COR-L47 (cell line): Measurements from ENCODE around the gene CSNK2A2.

ENCODE experiments used
- DNase-seq: peaks from one replicate; lab custom pipeline; 2025; lab: John Stamatoyannopoulos, UW

CSNK2A2 gene

GRCh38 chr16:58138852-58139251 is 59.1 kb downstream of the CSNK2A2 start:
- no peak for DNase-seq

DNA sequence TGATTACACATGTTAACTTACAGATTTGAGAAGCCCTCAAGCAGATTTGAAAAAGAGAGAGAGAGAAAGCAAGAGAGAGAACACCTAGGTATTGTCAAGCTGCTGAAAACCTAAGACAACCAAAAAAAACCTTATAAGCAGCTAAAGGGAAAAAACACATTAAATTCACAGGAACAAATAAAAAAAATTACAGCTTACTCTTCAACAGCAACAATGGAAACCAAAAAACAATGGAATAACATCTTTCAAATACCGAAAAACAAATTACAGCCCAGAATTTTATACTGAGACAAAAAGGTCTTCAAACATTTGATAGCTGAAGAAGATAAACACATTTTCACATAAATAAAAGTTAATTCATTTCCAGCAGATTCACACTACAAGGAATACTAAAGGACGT is 60.3 kb downstream of the CSNK2A2 start:
- DNase-seq = no peak

DNA sequence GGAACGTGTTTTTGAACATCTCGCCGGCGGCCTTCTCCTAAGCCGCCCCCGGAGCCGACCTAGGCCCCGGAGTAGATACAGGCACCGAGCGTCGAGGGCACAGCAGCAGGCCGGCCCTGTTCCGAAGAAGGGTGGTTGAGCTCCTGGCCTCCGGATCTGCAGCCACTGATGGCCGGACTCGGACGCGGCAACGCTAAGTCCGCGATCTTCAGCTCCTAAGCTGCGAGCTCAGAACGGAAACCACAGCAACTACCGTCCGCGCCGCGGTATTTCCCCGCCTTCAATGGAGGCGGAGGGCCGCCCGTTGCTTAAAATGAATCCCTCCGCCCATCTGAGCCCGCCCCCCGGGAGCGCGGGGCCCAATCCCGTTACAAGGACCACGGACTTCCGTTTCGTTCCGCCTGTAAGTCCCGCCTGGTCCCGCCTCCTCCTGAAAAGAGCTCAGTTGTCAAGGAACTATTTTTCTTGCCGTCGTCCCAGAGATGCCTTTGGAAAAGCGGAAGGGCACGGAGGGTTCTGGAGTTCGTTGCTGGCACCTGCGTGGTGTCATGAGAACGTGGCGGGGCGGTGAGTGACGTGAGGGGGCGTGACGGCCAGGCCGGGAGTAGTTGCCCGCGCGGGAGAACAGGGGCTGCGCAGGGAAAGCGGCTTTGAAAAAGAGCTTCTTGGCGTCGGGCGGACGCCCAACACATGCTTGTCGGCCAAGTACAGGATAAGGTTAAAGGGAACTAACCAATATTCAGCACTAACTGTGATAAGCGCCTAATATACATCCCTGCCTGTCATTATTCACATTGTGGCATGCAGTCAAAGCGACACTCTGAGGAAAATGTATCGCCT is 68.6 kb downstream of the CSNK2A2 start, which contains the start of gene CFAP20:
Gene CFAP20, minus strand, starts transcription at position 285 of the 840 bp plus-strand sequence. Its CDS starts 266 bp downstream, at position 19.
- peak; percentile 100 for DNase-seq

DNA sequence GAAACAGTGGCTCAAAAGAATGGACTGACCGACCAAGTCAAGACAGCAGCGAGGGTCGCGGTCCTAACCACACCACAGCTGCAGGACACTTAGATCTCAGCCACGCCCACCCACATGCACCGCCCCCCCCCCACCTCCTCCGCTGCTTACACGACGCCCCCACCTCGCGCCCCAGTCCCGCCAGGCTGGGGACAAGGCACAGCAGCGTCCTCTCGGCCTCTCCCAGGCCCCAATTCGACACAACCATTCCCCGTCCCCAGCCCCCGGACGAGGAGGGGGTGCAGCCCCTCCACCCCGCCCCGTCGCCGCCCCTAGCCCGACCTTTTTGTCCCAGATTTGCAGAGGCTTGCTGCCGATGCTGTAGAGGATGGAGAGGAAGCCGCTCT is 69.2 kb downstream of the CSNK2A2 start:
- peak; percentile 41 for DNase-seq

DNA sequence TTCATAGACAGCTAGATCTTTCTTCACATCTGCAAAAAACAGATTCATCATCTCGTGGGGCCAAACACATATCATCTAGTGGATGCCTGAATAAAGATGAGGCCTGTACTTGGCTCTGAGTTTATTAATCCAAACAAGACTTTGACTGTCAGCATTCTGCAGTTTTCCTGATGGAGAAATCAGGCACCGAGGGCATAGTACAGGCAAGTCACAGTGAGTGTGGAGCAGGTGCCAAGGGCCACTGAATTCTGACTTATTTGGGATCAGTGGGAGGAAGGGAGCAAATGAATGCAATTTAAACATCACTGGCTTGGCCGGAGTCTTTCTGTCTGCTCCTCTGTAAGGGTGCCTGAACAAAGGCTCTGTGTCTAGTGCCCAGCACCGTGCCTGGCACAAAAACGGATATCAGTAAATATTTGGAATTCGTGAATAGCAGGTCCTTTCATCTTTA is 69.7 kb downstream of the CSNK2A2 start:
- DNase-seq = no peak

GRCh38 chr16:58127634-58128033 is 70.3 kb downstream of the CSNK2A2 start:
- no peak for DNase-seq

GRCh38 chr16:58127033-58127556 is 70.8 kb downstream of the CSNK2A2 start:
- peak; percentile 43 for DNase-seq

GRCh38 chr16:58126451-58126961 is 71.4 kb downstream of the CSNK2A2 start:
- DNase-seq = no peak

GRCh38 chr16:58125781-58126335 is 72.0 kb downstream of the CSNK2A2 start:
- no peak for DNase-seq

GRCh38 chr16:58125041-58125440 is 72.9 kb downstream of the CSNK2A2 start:
- DNase-seq = no peak

DNA sequence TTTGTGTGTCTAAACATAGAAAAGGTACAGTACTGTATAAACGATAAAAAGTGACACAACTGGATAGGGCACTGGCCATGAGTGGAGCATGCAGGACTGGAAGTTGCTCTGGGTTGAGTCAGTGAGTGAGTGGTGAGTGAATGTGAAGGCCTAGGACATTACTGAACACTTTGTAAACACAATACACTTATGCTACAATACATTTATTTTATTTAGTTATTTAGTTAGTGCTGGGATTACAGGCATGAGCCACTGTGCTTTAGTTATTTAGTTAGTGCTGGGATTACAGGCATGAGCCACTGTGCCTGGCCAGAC is 73.3 kb downstream of the CSNK2A2 start:
- no peak for DNase-seq

DNA sequence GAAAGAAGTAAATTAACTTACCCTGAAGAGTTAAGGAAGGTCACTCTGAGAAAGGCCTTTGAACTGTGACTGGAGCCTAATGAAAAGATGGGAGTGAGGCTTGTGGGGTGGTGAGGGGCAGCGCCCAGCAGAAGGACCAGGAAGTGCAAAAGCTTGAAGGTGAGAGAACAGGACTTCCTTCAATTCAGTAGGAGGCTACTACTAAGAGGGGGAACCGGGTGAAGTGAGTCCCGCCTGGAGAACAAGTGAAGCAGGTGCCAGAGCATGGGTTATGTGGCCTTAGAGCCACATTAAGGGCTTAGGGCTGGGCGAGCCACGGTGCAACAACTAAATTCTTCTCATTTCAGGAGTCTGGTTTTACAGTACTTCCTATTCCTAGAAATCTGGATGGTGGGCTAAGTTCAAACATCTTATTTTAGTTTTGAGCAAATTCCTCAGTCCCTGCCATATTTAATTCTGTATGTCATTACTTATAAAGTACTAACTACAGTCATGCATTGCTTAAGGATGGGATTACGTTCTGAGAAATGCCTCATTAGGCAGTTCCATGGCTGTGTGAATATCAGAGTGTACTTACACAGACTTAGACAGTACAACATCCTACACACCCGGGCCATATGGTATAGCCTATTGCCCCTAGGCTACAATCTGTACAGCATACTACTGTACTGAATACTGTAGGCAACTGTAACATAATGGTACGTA is 73.9 kb downstream of the CSNK2A2 start:
- DNase-seq = no peak

- no peak for DNase-seq
These were observed 76.8 kb downstream of the CSNK2A2 start for GRCh38 chr16:58121132-58121531.

- DNase-seq = no peak
These were observed 77.7 kb downstream of the CSNK2A2 start for GRCh38 chr16:58120234-58120633.

DNA sequence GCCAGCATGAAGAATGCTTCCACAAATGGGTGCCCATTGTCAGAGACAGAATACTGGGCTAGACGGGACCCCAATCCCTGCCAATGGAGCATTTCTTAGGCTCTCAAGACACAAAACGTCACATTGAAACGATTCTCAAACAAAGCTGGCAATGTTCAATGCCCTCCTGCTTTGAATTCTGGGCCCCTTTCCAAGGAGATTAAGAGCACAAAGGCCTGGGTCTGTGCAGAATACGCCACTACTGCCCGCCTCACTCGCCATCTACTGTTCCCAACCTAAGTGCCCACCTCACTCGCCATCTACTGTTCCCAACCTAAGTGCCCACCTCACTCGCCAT is 78.4 kb downstream of the CSNK2A2 start:
- peak; percentile 21 for DNase-seq

DNA sequence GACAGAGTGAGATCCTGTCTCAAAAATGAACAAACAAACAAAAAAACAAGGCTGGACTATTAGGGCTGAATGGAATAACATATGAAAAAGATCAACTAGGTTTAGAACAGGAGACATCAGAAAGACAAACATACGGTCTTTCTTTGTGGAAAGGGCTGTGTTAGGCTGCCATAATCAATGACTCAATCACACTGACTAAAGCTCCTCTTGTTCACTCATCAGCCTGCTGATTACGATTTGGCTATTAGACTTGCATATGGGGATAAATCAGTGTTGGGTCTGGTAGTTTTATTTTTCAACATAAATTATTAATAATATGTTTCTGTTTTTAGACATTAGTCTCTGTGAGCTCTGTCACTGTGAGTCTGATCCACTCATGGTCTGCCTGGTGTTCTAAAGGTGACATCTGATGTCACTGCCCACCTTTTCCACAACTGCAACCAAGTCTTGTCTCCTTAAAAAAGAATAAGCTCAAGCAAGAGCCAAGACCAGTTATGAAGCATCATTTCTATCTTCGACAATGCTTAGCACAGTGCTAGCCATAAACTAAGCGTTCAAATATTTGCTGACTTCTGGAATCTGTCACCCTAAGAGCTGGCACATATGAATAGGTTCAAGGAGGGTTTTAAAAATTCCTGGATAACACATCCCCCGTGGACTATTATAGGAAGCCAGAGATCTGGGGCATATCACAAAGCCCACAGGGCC is 79.0 kb downstream of the CSNK2A2 start:
- no peak for DNase-seq

DNA sequence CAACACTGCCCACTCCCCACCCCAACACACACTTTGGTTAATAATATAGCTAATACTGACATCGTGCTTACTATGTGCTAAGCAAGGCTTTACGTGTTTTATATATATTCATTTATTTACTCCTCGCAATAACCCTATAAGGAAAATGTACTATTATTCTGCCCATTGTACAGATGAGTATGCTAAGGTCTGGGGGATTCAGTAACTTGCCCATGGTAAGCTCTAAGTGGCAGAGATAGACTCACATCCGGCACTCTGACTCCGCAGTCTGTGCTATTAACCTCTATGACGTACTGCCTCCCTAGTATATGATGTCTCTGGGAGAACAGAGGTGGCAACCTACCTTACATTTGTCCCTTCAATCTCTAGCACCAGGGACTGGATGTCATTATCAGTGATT is 81.4 kb downstream of the CSNK2A2 start:
- no peak for DNase-seq

DNA sequence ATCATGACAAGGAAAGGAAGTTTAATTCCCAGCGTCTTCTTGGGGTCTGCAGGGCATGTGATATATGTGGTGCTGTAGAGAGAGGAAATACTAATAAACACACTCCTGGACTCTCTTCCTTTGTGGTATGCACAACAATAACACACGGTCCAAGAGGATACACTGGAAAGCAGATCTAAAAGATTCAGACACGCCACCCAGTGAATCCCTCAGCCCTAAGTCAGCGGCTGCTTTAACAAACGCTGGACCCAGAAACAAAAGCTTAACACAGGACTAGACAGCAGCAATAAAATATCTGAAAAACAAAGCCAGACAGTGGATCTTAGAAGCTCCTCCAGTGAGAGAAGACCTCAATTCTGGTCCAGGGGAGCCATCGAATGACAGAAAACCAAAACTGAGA is 81.8 kb downstream of the CSNK2A2 start:
- no peak for DNase-seq

DNA sequence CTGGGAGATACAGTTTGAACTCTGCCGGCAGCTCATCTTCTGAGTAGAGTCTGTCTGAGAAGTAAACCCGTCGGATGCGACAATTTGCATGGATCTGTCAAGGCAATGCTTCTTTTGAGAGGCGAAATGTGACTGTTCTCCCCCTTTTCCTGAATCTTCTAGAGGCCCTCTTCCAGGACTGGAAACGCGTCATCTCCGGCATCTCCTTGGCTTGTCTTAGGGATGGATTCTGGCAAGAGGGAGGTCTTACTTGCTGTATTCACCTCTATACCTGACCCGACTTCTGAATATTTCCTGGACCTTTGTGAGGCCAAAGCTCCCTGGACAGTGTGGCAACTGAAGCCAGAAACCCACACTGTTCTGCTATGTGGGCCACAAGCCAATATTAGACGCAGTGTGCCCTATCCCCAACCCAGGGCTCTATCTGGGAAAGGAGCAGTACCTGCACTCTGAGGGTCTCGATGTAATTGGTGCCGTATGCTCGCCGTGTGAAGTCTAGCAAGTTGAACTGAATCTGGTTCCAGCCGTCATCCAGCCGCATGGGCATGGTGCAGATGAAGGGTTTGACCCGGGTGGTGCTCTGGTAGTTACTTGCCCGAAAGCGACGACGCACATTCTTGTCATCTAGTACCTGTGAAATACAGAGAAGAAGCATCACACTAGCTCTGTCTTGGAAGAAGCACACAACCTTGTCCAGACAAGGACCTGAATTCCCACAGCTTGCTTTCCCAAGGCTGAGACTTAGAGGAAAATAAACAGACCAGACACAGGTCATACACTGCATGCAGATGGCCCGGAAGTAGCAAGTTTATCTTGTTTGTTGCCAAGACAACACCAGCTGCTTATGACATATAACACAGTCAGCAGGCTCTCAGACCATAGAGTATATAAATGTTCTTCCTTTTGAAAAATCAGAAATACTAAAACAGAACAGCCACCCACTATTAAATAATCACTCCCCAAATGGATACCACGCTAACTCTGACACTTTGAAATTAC is 82.8 kb downstream of the CSNK2A2 start:
- no peak for DNase-seq

DNA sequence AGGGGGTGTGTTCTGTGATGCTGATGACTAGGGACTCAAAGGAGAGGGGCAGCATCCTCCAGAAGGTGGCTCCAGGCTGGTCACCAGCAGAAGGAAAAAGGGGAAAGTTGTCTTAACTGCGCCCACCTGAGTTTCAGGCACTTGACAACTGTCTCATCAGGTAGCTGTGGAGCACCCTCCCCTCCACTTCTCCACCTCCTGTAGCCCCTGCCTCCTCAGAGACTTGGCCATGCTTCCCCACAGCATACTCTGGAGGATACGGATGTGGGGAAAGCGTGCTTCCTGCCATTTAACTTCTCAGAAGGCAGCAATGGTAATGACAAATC is 86.6 kb downstream of the CSNK2A2 start:
- DNase-seq = no peak
